ENCODE results near the gene BANF2. TPM values are rescaled to one million over a fixed set of nuclear protein-coding genes. Genes with fewer than 3 reads are reported as not detected.

Gene BANF2
- polyA plus RNA-seq, 3 donors: not detected

DNA sequence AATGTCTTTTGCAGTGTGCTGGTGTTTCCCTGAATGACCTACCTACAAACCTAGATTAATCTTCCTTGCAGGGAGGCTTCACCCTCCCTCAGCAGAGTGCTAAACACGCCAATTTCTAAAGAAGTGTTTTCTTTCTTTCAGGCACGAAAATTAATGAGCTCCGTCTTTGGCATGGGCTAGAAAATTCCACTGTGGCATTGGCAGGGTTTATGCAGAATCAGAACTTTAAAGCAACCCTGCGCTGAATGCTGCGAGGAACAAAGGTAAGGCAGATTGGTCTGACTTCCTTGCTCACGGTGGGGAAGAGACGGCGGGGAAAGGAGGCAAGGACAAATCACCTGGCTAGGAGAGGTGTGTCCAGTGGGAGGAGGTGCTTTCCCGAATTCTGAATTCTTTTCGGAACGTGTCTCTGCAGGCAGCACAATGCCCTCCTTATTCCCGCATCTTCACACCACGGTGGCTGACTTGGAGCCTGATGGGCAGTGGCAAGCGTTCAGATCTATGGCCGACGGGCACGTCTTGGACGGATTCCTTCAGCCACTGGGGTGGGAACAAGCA, 6.2 kb upstream of the BANF2 start:
- no peak overlapping the region for H3K27ac Mint-ChIP-seq
- H3K27me3 Mint-ChIP-seq (ENCODE audit: low read depth in 3 of 3): peaks cover 2 to 10% (median 3%) of the 10 kb centered on the region in 3 donors
- H3K9me3 Mint-ChIP-seq: peaks cover 0 to 10% (median 3%) of the 10 kb centered on the region in 7 donors
- TF ChIP-seq CTCF (IDR thresholded peaks at IDR 0.05): no peak
- no peaks in the 10 kb centered on the region for H3K4me1 Mint-ChIP-seq
- 93% methylated on average over 18 of the region's 18 CpGs for WGBS (ENCODE audit: insufficient coverage)
- no peak overlapping the region for H3K27ac ChIP-seq (ENCODE audit: low read depth in 1 of 2, low read length in 2 of 2)
- H3K4me1 ChIP-seq (ENCODE audit: control insufficient read depth in 1 of 2, insufficient read depth in 2 of 2, low read length in 2 of 2): no peaks in the 10 kb centered on the region
- DNase-seq: no peak
- H4K20me1 ChIP-seq (ENCODE audit: insufficient read depth, low read length): no peaks in the 10 kb centered on the region
- no peak overlapping the region for H3K4me2 ChIP-seq (replicated peaks; ENCODE audit: extremely low read depth, low read length, poor library complexity, severe bottlenecking)
- no peaks in the 10 kb centered on the region for H3K27me3 ChIP-seq (ENCODE audit: control insufficient read depth in 2 of 2, insufficient read depth in 2 of 2, low read length in 2 of 2)
- intact Hi-C loops (cut with micrococcal nuclease): no loop called here
- H2AFZ ChIP-seq (ENCODE audit: insufficient read depth, low read depth, low read length, poor library complexity, severe bottlenecking): no peak overlapping the region
- no peaks in the 10 kb centered on the region for H3K79me2 ChIP-seq (ENCODE audit: insufficient read depth, low read length)
- H3K36me3 ChIP-seq (replicated peaks in 1 of 2; ENCODE audit: control insufficient read depth in 1 of 2, insufficient read depth in 2 of 2, low read length in 2 of 2): no peaks in the 10 kb centered on the region
- H3K4me3 Mint-ChIP-seq: no peak overlapping the region
- no peak overlapping the region for H3K9ac ChIP-seq (ENCODE audit: insufficient read depth, low read length, poor library complexity, severe bottlenecking)
- no peak overlapping the region for H3K4me3 ChIP-seq (replicated peaks in 1 of 3; ENCODE audit: low read depth in 2 of 3, low read length in 3 of 3)
- no peaks in the 10 kb centered on the region for H3K9me3 ChIP-seq (replicated peaks in 1 of 2; ENCODE audit: control insufficient read depth in 1 of 2, insufficient read depth in 1 of 2, low read length in 2 of 2)
- H3K36me3 Mint-ChIP-seq: no peaks in the 10 kb centered on the region

GRCh38 chr20:17694767-17695166, 5.0 kb upstream of the BANF2 start:
- Histone ChIP-seq H3K79me2 (ENCODE audit: insufficient read depth, low read length) (no peaks in the 10 kb centered on the region), H3K4me3 (replicated peaks in 1 of 3; ENCODE audit: low read depth in 2 of 3, low read length in 3 of 3) (no peak overlapping the region), H3K36me3 (replicated peaks in 1 of 2; ENCODE audit: control insufficient read depth in 1 of 2, insufficient read depth in 2 of 2, low read length in 2 of 2) (no peaks in the 10 kb centered on the region), H3K4me2 (replicated peaks; ENCODE audit: extremely low read depth, low read length, poor library complexity, severe bottlenecking) (no peak overlapping the region), H3K27me3 (ENCODE audit: control insufficient read depth in 2 of 2, insufficient read depth in 2 of 2, low read length in 2 of 2) (no peaks in the 10 kb centered on the region), H3K9ac (ENCODE audit: insufficient read depth, low read length, poor library complexity, severe bottlenecking) (no peak overlapping the region), H4K20me1 (ENCODE audit: insufficient read depth, low read length) (no peaks in the 10 kb centered on the region), H2AFZ (ENCODE audit: insufficient read depth, low read depth, low read length, poor library complexity, severe bottlenecking) (no peak overlapping the region), H3K9me3 (replicated peaks in 1 of 2; ENCODE audit: control insufficient read depth in 1 of 2, insufficient read depth in 1 of 2, low read length in 2 of 2) (no peaks in the 10 kb centered on the region), H3K4me1 (ENCODE audit: control insufficient read depth in 1 of 2, insufficient read depth in 2 of 2, low read length in 2 of 2) (no peaks in the 10 kb centered on the region), H3K27ac (ENCODE audit: low read depth in 1 of 2, low read length in 2 of 2) (no peak overlapping the region)
- no peak overlapping the region for H3K4me3 Mint-ChIP-seq
- WGBS (ENCODE audit: insufficient coverage): 100% methylated on average over 1 of the region's 3 CpGs
- H3K4me1 Mint-ChIP-seq: no peaks in the 10 kb centered on the region
- H3K27ac Mint-ChIP-seq: no peak overlapping the region
- H3K36me3 Mint-ChIP-seq: no peaks in the 10 kb centered on the region
- no peak for TF ChIP-seq CTCF (IDR thresholded peaks at IDR 0.05)
- intact Hi-C loops (cut with micrococcal nuclease): no loop called here
- no peak for DNase-seq
- H3K27me3 Mint-ChIP-seq (ENCODE audit: low read depth in 3 of 3): peaks cover 2 to 5% (median 3%) of the 10 kb centered on the region in 3 donors
- H3K9me3 Mint-ChIP-seq: peaks cover 0 to 10% (median 3%) of the 10 kb centered on the region in 7 donors
